Measurements from ENCODE around the gene FUNDC2. TPM values are rescaled to one million over a fixed set of nuclear protein-coding genes. Genes with fewer than 3 reads are reported as not detected.
"Not testable (repeated sequence)": the region's sequence is repeated elsewhere in the genome, so short reads cannot be mapped to it uniquely, and the experiment has no call there.

Gene FUNDC2, protein sequence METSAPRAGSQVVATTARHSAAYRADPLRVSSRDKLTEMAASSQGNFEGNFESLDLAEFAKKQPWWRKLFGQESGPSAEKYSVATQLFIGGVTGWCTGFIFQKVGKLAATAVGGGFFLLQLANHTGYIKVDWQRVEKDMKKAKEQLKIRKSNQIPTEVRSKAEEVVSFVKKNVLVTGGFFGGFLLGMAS
- total RNA-seq = 59.4 TPM

DNA sequence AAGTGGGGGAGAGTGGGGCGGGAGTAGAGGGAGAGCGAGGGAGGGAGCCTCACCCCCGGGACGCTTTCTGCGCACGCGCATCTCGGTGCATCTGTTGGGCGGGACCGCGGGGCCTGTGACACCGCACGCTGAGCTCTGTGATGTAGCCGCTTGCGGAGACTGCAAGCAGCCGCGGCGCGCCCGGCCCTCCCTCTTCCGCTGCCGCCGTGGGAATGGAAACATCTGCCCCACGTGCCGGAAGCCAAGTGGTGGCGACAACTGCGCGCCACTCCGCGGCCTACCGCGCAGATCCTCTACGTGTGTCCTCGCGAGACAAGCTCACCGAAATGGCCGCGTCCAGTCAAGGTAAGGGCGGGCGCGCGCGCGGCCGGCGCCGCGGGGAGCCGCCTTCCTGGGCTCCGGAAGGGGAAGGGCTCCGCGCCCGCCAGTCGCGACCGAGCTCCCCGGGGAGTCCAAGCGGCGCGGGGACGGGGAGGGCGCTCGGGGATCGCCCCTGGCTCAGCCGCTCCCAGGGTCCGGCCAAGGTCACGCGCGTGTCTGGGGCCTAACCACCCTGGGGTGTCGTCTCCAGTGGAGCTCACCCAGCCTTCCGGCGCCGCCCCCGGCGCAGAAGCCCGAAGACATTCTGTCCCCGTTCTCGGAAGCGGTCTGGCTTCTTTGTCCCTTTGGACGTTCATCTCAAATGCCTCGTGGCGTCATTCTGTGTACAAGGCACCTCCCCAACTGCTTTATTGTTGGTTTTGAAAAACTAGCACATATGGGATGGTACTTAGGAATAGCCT lies at the start of gene FUNDC2:
FUNDC2 (plus strand) TSS at position 118 of the 782 bp plus-strand sequence; CDS start at position 213, 95 bp downstream.
- DNase-seq = peak; percentile 97

DNA sequence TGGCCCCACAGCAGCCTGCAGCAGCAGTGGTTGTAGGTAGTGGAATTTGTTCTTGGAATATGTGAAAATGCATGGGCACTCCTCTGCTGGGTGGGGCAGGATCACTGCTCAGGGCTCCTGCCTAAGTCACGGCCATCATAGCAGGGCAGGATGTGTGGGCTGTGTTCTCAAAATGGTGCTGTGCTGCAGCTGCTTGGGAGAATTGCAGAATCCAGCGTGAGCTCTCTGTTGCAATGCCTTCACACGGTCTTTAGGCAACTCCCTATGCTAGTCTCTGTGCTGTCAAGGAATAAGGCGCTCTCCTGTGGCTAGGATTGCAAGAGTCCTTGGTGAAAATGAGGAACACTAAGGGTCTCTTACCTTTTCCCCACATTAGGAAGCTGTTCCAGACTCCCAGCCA lies 47.0 kb upstream of the FUNDC2 start:
- no peak for DNase-seq

DNA sequence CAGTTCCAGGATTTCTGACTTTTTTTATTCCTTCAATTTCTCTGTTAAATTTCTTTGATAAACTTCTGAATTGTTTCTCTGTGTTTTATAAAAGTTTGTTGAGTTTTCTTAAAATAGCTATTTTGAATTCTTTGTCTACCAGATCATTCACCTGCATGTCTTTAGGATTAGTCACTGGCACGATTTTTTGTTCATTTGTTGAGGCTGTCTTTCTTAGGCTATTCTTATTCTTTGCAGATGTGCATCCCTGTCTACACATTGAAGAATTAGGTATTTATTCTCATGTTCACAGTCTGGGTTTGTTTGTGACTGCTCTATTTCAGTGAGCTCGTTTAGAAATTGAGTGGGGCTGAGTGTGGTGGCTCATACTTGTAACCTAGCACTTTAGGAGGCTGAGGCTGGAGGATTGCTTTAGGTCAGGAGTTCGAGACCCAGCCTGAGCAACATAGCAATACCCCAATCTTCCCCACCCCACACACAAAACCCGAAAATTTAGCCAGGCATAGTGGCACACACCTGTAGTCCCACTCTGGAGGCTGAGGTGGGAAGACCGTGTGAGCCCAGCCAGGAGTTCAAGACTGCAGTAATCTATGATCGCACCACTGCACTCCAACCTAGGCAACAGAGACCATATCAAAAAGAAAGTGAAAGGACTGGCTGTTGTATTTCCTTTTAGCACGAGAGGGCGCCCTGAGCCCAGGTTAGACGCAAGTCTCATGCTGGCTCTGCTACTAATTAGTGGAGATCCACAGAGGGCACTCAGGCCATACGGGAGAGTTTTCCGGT lies 46.1 kb upstream of the FUNDC2 start:
- DNase-seq = peak; percentile 78

GRCh38 chrX:154981116-154981411 lies 45.6 kb upstream of the FUNDC2 start:
- DNase-seq = no peak

DNA sequence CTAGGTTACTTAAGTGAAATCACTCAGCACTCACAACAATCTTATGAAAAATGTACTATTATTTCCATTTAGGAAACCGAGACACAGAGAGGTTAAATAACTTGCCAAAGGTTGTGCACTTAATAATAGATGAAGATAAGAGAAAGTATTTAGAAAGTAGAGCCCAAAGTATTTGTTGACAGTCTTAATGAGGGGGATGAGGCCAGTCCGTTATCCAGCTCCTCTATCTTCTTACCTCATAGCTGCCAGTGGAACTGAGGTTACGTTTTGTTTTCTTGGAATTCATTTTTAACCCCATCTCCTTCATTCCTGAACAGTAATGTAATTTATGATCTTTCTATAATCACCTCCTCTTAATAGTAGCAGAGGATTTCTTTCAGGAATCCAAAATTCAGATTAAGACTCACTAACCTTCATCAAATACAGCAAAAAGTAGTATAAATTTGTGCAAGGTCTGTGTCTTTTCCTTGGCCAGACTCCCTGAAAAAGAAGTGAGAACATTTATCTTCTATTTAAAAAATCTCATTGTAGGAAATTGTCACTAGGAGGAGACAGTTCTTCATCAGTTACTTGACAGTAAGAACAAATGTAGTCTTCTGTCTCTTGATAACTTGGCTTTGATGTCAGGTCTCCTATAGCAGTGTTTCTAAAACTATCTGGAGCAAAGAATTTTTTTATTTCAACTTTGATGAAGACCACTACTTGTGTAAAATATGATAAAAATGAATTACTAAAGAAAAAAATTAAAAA lies 39.6 kb upstream of the FUNDC2 start:
- peak; percentile 6 for DNase-seq

GRCh38 chrX:154987940-154988339 lies 38.7 kb upstream of the FUNDC2 start:
- DNase-seq = no peak

GRCh38 chrX:154988719-154989118 lies 37.9 kb upstream of the FUNDC2 start:
- DNase-seq = no peak

GRCh38 chrX:154990496-154990895 lies 36.1 kb upstream of the FUNDC2 start:
- DNase-seq = no peak

DNA sequence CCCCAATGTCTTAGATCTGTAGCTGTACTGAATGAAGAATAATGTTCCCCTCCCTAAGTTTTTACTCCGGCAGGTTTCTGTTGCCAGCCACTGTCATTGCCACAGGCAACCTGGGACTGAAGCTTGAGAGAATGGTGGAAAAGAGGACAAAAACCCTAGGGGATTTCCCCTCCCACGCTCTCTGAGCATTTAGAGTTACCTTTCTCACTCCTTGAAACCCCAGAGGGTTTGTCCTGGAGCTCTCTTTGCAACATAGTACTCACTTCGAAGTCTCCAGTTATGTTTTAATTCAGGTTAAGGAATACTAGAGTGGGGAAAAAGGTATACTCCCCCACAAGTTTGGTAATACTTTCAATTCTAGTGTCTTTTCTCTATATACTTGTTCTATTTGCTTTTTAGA lies 35.6 kb upstream of the FUNDC2 start:
- no peak for DNase-seq

GRCh38 chrX:154991476-154991875 lies 35.2 kb upstream of the FUNDC2 start:
- no peak for DNase-seq

- DNase-seq = no peak
Observed at GRCh38 chrX:154998204-154998880, 28.3 kb upstream of the FUNDC2 start.

GRCh38 chrX:155000841-155001240 lies 25.8 kb upstream of the FUNDC2 start:
- no peak for DNase-seq

DNA sequence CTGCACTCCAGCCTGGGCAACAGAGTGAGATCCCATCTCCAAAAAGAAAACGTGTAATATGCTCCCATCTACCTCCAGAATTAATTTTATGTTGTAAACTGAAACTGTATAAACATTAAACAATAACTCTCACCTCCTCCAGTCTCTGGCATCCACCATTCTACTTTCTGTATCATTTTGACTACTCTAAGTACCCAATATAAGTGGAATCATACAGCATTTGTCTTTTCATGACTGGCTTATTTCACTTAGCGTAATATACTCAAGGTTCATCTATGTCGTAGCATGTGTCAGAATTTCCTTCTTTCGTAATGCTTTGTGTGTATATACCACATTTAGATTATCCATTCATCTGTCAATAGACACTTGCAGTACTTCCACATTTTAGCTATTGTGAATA lies 24.8 kb upstream of the FUNDC2 start:
- DNase-seq = no peak

DNA sequence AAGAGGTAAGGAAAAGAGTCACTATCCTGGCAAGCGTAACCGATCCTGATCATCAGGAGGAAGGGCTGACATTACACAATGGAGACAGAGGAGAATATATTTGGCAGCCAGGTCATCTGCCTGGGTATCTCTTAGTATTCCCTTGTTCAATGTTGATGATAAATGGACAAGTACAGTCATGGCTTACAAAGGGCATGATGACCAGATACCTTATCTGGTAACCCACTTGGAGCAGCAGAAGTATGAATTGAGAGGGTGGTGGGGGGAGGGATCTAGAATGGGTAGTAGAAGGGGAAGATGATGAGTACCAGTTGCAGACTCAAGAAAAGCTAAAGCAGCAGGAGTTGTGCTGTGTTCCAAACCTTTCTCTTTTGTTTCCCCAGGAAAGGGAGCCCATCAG lies 21.5 kb upstream of the FUNDC2 start:
- DNase-seq = no peak

- not testable (repeated sequence) for DNase-seq
Observed at GRCh38 chrX:155006379-155006778, 20.3 kb upstream of the FUNDC2 start.

GRCh38 chrX:155006913-155007671 lies 19.6 kb upstream of the FUNDC2 start:
- DNase-seq = peak; percentile 2

DNA sequence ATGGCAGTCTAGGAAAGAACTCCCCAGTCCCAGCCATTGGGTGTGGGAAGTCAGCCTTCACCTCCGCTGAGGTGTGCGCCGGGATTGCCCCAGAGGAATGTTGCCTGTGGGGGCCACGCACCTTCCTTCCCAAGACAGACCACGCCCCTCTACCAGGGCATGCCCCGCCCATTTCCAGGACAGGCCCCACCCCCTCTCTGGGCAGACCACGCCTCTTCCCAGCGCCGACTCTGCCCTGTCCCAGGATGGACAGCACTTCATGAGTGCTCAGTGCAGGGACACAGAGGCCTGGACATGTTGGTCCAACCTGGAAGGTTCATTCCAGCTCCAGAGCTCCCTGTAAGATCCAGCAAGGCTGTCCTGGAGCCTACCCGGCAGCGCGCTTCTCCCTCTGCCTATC lies 18.1 kb upstream of the FUNDC2 start:
- DNase-seq = not testable (repeated sequence)

DNA sequence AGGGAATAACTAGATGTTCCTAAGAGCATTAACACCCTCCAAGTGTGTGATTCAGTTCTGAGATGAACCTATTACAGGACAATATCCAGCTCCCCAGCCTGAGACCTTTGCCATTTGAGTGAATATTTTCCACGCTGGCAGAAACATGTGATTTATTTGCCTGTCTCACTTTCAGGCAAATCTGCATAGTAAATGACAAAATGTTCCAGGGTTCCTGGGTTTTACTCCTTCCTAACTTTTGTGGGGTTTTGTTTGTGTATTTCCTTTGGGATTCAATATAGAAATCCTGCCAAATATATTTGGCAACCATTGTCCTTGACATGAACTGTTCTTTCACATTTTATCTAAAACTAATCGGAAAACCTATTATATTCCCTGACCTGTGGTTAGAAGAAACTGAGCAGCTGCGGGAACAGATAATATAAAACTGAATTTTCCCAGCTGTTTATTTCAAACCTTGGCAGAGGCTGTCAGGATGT lies 16.6 kb upstream of the FUNDC2 start:
- peak; percentile 76 for DNase-seq

- DNase-seq = no peak
Observed at GRCh38 chrX:155020591-155020990, 6.1 kb upstream of the FUNDC2 start.

GRCh38 chrX:155022585-155022984 lies 4.1 kb upstream of the FUNDC2 start, which contains the start of gene F8:
Gene F8 (minus strand): TSS chrX:155022723. CDS start chrX:155022552, 171 bp downstream.
- no peak for DNase-seq
